ENCODE data around the gene GRIK1. TPM values are rescaled to one million over a fixed set of nuclear protein-coding genes. Genes with fewer than 3 reads are reported as not detected.

Gene GRIK1
- total RNA-seq, 2 experiments from 2014 or later = not detected

GRCh38 chr21:29496337-29496736 is 443.5 kb downstream of the GRIK1 start:
- POLR2A ChIA-PET = no interaction called here
- DNase-seq = no peak

GRCh38 chr21:29490016-29490415 is 449.8 kb downstream of the GRIK1 start:
- no peak overlapping the region for H3K4me3 Mint-ChIP-seq
- POLR2A ChIA-PET = no interaction called here
- no peak for ATAC-seq (ENCODE audit: low read depth)
- H3K9me3 Mint-ChIP-seq = peaks cover 2% of the 10 kb centered on the region
- H3K4me1 Mint-ChIP-seq = no peaks in the 10 kb centered on the region
- H3K36me3 Mint-ChIP-seq = peaks cover 6% of the 10 kb centered on the region
- no peaks in the 10 kb centered on the region for H3K27me3 Mint-ChIP-seq
- H3K27ac Mint-ChIP-seq = no peak overlapping the region
- no peak for DNase-seq

More at GRCh38 chr21:29496337-29496736, 443.5 kb downstream of the GRIK1 start:
- peaks cover 3% of the 10 kb centered on the region for H3K4me1 Mint-ChIP-seq
- peaks cover 6% of the 10 kb centered on the region for H3K9me3 Mint-ChIP-seq
- no peak overlapping the region for H3K4me3 Mint-ChIP-seq
- H3K27me3 Mint-ChIP-seq = no peaks in the 10 kb centered on the region
- no peak for ATAC-seq (ENCODE audit: low read depth)
- peaks cover 4% of the 10 kb centered on the region for H3K36me3 Mint-ChIP-seq
- no peak overlapping the region for H3K27ac Mint-ChIP-seq

GRCh38 chr21:29487154-29487553 is 452.6 kb downstream of the GRIK1 start:
- ATAC-seq (ENCODE audit: low read depth) (no peak), DNase-seq (no peak)
- Mint-ChIP-seq H3K4me1 (no peaks in the 10 kb centered on the region), H3K9me3 (peaks cover 9% of the 10 kb centered on the region), H3K4me3 (no peak overlapping the region), H3K27ac (no peak overlapping the region), H3K36me3 (peaks cover 8% of the 10 kb centered on the region), H3K27me3 (no peaks in the 10 kb centered on the region)
- POLR2A ChIA-PET = no interaction called here

Other genes with a start within 250 kb of the GRIK1 start
- not detected for gene CLDN17, start 226.8 kb upstream of the GRIK1 start, total RNA-seq